GM23338 (cell line): ENCODE measurements around the gene LPP. TPM values are rescaled to one million over a fixed set of nuclear protein-coding genes. Genes with fewer than 3 reads are reported as not detected.

ENCODE experiments used
- ATAC-seq: fragments of 200-7000 bp; cut with Tn5 transposase; 3 replicates; pipeline ENCODE4 v1.9.1; 2020
- DNase-seq: peaks from one replicate; pipeline ENCODE4 v3.0.0-alpha.2; 2015; ENCODE audit warnings: low spot score
- H2AFZ ChIP-seq: fragments of 200-600 bp; sonication (generic); 2 replicates; pipeline ENCODE4 v1.8.0; 2016; ENCODE audit warnings: antibody characterized with exemption, mild to moderate bottlenecking, moderate library complexity
- H3F3A ChIP-seq: fragments of 200-600 bp; sonication (generic); replicated peaks from 2 replicates; pipeline ENCODE4 v1.8.0; 2017; ENCODE audit warnings: antibody characterized with exemption, mixed run types, low read depth
- H3K27ac ChIP-seq: fragments of 200-600 bp; sonication (generic); 2 replicates; pipeline ENCODE4 v1.6.1; 2016; ENCODE audit warnings: low read depth
- H3K27me3 ChIP-seq: fragments of 200-600 bp; sonication (generic); 2 replicates; pipeline ENCODE4 v1.8.0; 2016; ENCODE audit warnings: mild to moderate bottlenecking, mixed run types, moderate library complexity; ENCODE audit not compliant: insufficient read depth
- H3K36me3 ChIP-seq: fragments of 200-600 bp; sonication (generic); 2 replicates; pipeline ENCODE4 v1.8.0; 2016; ENCODE audit warnings: mild to moderate bottlenecking; ENCODE audit not compliant: insufficient read depth
- H3K4me1 ChIP-seq: fragments of 200-600 bp; sonication (generic); 2 replicates; pipeline ENCODE4 v1.8.0; 2016; ENCODE audit warnings: mild to moderate bottlenecking, moderate library complexity; ENCODE audit not compliant: insufficient read depth
- H3K4me2 ChIP-seq: fragments of 200-600 bp; sonication (generic); 2 replicates; pipeline ENCODE4 v1.7.1; 2017; ENCODE audit warnings: mixed run types
- H3K4me3 ChIP-seq: fragments of 200-600 bp; sonication (generic); 2 replicates; pipeline ENCODE4 v1.6.1; 2016; ENCODE audit warnings: mixed run types
- H3K79me2 ChIP-seq: fragments of 200-600 bp; sonication (generic); replicated peaks from 2 replicates; pipeline ENCODE4 v1.8.0; 2017; ENCODE audit warnings: mild to moderate bottlenecking; ENCODE audit not compliant: insufficient read depth
- H3K9me2 ChIP-seq: fragments of 200-600 bp; sonication (generic); 2 replicates; pipeline ENCODE4 v1.8.0; 2017; ENCODE audit not compliant: insufficient read depth
- H4K20me1 ChIP-seq: fragments of 200-600 bp; sonication (generic); replicated peaks from 2 replicates; pipeline ENCODE4 v1.8.0; 2017; ENCODE audit warnings: mild to moderate bottlenecking; ENCODE audit not compliant: insufficient read depth
- H3K27ac Mint-ChIP-seq: 2 replicates; pipeline ENCODE4 v1.8.0; 2020; ENCODE audit warnings: inconsistent platforms, mild to moderate bottlenecking, moderate library complexity, mixed read lengths
- H3K27me3 Mint-ChIP-seq: 3 replicates; pipeline ENCODE4 v1.8.0; 2022; ENCODE audit warnings: low read depth, mild to moderate bottlenecking, moderate library complexity, mixed read lengths, inconsistent platforms; ENCODE audit not compliant: insufficient read depth, poor library complexity
- H3K36me3 Mint-ChIP-seq: 3 replicates; pipeline ENCODE4 v1.8.0; 2021; ENCODE audit warnings: low read depth, mild to moderate bottlenecking, inconsistent platforms, moderate library complexity, mixed read lengths
- H3K4me1 Mint-ChIP-seq: 3 replicates; pipeline ENCODE4 v1.8.0; 2020; ENCODE audit warnings: mild to moderate bottlenecking, inconsistent platforms, mixed read lengths
- H3K4me3 Mint-ChIP-seq: 3 replicates; pipeline ENCODE4 v1.8.0; 2021; ENCODE audit warnings: moderate library complexity, mild to moderate bottlenecking, inconsistent platforms, mixed read lengths
- H3K9me3 Mint-ChIP-seq: 3 replicates; pipeline ENCODE4 v1.8.0; 2020; ENCODE audit warnings: moderate library complexity, mild to moderate bottlenecking, inconsistent platforms, mixed read lengths
- CTCF ChIP-seq, 2 experiments: fragments of 200-600 bp in 1 of 2; sonication (generic) in 1 of 2; conservative IDR thresholded peaks; 2 replicates each; pipeline versions ENCODE4 v1.5.1 to v1.6.1; 2016 to 2017; ENCODE audit warnings: antibody characterized with exemption in 2 of 2, low read depth in 2 of 2, mild to moderate bottlenecking in 2 of 2, moderate library complexity in 1 of 2
- ETS1 ChIP-seq: IDR thresholded peaks from 2 replicates; pipeline ENCODE4 v1.6.1; 2016; ENCODE audit warnings: antibody characterized with exemption
- EZH2phosphoT487 ChIP-seq: fragments of 200-600 bp; sonication (generic); IDR thresholded peaks from one replicate; pipeline ENCODE4 v1.8.1; 2018; ENCODE audit warnings: antibody characterized with exemption; ENCODE audit not compliant: unreplicated experiment
- NANOG ChIP-seq: IDR thresholded peaks from 2 replicates; pipeline ENCODE4 v1.6.1; 2016; ENCODE audit warnings: antibody characterized with exemption, borderline replicate concordance
- POLR2AphosphoS5 ChIP-seq: IDR thresholded peaks from 2 replicates; pipeline ENCODE4 v1.6.1; 2016; ENCODE audit warnings: antibody characterized with exemption, low read depth
- STAT1 ChIP-seq: IDR thresholded peaks from one replicate; pipeline ENCODE4 v1.6.1; 2016; ENCODE audit warnings: antibody characterized with exemption; ENCODE audit not compliant: unreplicated experiment
- ZNF462 ChIP-seq: fragments of 250-450 bp; sonication (Bioruptor Pico); IDR thresholded peaks from 2 replicates; pipeline ENCODE4 v1.5.0; 2020; ENCODE audit warnings: mild to moderate bottlenecking, moderate library complexity
- polyA plus RNA-seq: library from polyadenylated mRNA; unstranded; fragments of >200 nt; fragmentation: Nextera tagmentation; extraction: Ambion mirVana; gene quantifications from 2 replicates; pipeline ENCODE4 v1.2.1, GENCODE V29; 2016
- total RNA-seq: library from RNA; depleted of rRNA; stranded (reverse); fragments of >200 nt; shearing (Covaris generic); gene quantifications from 2 replicates; pipeline ENCODE4 v1.2.3, GENCODE V29; 2014

Gene LPP
- total and polyA plus RNA-seq, 2 experiments from 2014 or later = 23.0 to 35.2 TPM

GRCh38 chr3:188913084-188913483 lies 759.1 kb downstream of the LPP start (continued):
- no peak for TF ChIP-seq ZNF462
- no peak for TF ChIP-seq STAT1
- no peak for TF ChIP-seq EZH2phosphoT487

DNA sequence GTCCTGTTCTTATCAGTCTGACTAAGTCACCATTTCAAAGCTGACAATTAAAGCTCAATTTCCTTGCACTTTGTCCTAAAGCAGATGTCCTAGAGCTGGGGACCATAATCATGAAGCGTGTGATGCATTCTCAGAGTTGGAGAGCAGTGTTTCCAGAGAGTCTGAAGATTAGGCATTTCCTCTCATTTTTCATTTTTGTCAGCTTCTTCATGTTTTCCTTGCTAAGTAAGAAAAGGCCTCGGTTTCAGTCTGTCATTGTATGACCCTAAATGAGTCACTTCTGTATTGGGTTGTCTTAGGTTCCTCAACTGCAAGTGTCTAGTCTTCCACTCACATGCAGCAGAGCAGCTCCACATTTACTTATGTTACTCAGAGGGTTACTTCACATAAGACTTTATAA lies 760.6 kb downstream of the LPP start:
- Histone ChIP-seq H2AFZ (no peak overlapping the region), H4K20me1 (no peaks in the 10 kb centered on the region), H3K9me2 (no peaks in the 10 kb centered on the region), H3K4me3 (no peak overlapping the region), H3K36me3 (no peaks in the 10 kb centered on the region), H3K27ac (no peak overlapping the region), H3K4me1 (peaks cover 16% of the 10 kb centered on the region), H3K79me2 (no peaks in the 10 kb centered on the region), H3K27me3 (no peaks in the 10 kb centered on the region), H3F3A (no peaks in the 10 kb centered on the region), H3K4me2 (no peak overlapping the region)
- DNase-seq (no peak), ATAC-seq (no peak)
- peaks cover 16% of the 10 kb centered on the region for H3K4me1 Mint-ChIP-seq
- H3K27ac Mint-ChIP-seq = no peak overlapping the region
- H3K4me3 Mint-ChIP-seq = no peak overlapping the region
- no peaks in the 10 kb centered on the region for H3K27me3 Mint-ChIP-seq
- no peaks in the 10 kb centered on the region for H3K9me3 Mint-ChIP-seq
- no peaks in the 10 kb centered on the region for H3K36me3 Mint-ChIP-seq
- TF ChIP-seq NANOG (no peak), CTCF (conservative IDR thresholded peaks at IDR 0.05; ENCODE audit: low read depth in 2 of 2) (no peak), POLR2AphosphoS5 (no peak), ETS1 (no peak), ZNF462 (no peak)
